HEK293T (cell line): ENCODE data around the gene TRIM72.

ENCODE experiments used
- BHLHE40 ChIP-seq: fragments of 450-650 bp; IDR thresholded peaks from 2 replicates; pipeline ENCODE4 v1.6.1; 2016; ENCODE audit warnings: mild to moderate bottlenecking, moderate library complexity, borderline replicate concordance
- CTBP1 ChIP-seq: fragments of 450-650 bp; IDR thresholded peaks from 2 replicates; pipeline ENCODE4 v1.6.1; 2016; ENCODE audit warnings: borderline replicate concordance
- FOXA1 ChIP-seq: fragments of 450-650 bp; IDR thresholded peaks from 2 replicates; pipeline ENCODE4 v1.6.1; 2016; ENCODE audit warnings: mild to moderate bottlenecking
- FOXK2 ChIP-seq: fragments of 450-650 bp; IDR thresholded peaks from 2 replicates; pipeline ENCODE4 v1.6.1; 2016; ENCODE audit warnings: mild to moderate bottlenecking
- HDGF ChIP-seq: fragments of 450-650 bp; IDR thresholded peaks from 2 replicates; pipeline ENCODE4 v1.6.1; 2017; ENCODE audit warnings: antibody characterized with exemption, borderline replicate concordance
- NFRKB ChIP-seq: fragments of 450-650 bp; IDR thresholded peaks from 2 replicates; pipeline ENCODE4 v1.6.1; 2016; ENCODE audit warnings: mild to moderate bottlenecking, moderate library complexity
- SP1 ChIP-seq: fragments of 450-650 bp; IDR thresholded peaks from 2 replicates; pipeline ENCODE4 v1.6.1; 2017
- SUZ12 ChIP-seq: fragments of 450-650 bp; IDR thresholded peaks from 2 replicates; pipeline ENCODE4 v1.6.1; 2016; ENCODE audit warnings: mild to moderate bottlenecking
- ZNF384 ChIP-seq: fragments of 450-650 bp; IDR thresholded peaks from 2 replicates; pipeline ENCODE4 v1.6.1; 2016
- TF ChIP-seq, protein P1 (sequence below): fragments of 450-650 bp; IDR thresholded peaks from 2 replicates; pipeline ENCODE4 v1.6.1; 2016

DNA sequence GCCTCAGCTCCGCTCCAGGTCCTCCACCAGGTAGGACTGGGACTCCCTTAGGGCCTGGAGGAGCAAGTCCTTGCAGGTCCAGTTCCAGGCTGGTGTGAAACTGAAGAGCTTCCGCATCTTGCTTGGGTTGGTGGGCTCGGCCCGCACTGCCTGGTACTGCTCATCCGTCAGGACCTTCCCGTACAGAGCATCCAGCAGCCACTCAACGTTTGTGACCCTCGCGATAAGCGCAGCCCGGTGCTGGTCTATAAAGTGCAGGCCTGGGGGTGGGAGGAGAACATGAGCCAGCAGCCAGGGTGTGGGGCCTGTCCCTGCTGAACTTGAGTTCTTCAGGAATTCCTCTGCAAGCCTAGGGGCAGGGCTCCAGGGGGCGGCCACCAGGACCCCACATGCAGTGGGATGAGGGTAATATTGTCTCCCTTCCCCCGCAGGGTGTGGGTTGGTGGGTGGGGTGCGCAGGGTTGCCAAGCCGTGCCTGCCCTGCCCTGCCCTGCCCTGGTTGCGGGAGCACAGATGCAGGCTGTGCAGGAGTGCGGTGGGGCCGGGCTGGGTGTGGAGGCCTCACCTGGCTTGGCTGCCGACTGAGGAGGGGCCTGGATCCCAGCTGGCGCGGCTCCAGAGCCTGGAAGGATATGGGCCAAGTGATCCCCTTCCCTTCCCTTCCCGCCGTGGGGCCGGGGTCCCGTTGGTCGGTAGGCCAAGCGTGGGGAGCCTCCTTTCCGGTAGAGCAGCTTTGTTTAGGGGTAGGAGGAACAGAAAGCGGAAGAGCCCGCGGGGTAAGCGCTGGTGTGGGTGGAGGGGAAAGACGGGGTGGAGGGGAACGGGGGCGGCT, 12.1 kb upstream of the TRIM72 start:
- TF ChIP-seq HDGF = no peak
- no peak for TF ChIP-seq FOXA1
- TF ChIP-seq FOXK2 = no peak
- no peak for TF ChIP-seq BHLHE40
- TF ChIP-seq NFRKB = no peak
- TF ChIP-seq SP1 = no peak
- TF ChIP-seq SUZ12 = no peak
- TF ChIP-seq ZNF384 = no peak
- no peak for TF ChIP-seq CTBP1
- TF ChIP-seq, protein P1, sequence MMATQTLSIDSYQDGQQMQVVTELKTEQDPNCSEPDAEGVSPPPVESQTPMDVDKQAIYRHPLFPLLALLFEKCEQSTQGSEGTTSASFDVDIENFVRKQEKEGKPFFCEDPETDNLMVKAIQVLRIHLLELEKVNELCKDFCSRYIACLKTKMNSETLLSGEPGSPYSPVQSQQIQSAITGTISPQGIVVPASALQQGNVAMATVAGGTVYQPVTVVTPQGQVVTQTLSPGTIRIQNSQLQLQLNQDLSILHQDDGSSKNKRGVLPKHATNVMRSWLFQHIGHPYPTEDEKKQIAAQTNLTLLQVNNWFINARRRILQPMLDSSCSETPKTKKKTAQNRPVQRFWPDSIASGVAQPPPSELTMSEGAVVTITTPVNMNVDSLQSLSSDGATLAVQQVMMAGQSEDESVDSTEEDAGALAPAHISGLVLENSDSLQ = no peak
